ENCODE results near the gene LIFR.

The LIFR gene

GRCh38 chr5:38556599-38557307, at the start of gene LIFR:
Gene LIFR, minus strand, starts transcription at chr5:38556646. Its CDS starts 25,999 bp downstream, at chr5:38530647.
- DNase-seq (ENCODE audit: insufficient read length, low spot score), result peak; percentile 36
- no peak for FAIRE-seq
- no peak for TF ChIP-seq CTCF (IDR thresholded peaks at IDR 0.05; ENCODE audit: insufficient read depth, missing control alignments)

- TF ChIP-seq CTCF (IDR thresholded peaks at IDR 0.05; ENCODE audit: insufficient read depth, missing control alignments), result no peak
- no peak for DNase-seq (ENCODE audit: insufficient read length, low spot score)
- no peak for FAIRE-seq
Observed at GRCh38 chr5:38605610-38606009, 49.2 kb upstream of the LIFR start.

GRCh38 chr5:38603691-38604090, 47.2 kb upstream of the LIFR start:
- no peak for FAIRE-seq
- no peak for TF ChIP-seq CTCF (IDR thresholded peaks at IDR 0.05; ENCODE audit: insufficient read depth, missing control alignments)
- DNase-seq (ENCODE audit: insufficient read length, low spot score), result no peak

- FAIRE-seq (no peak), DNase-seq (ENCODE audit: insufficient read length, low spot score) (no peak)
- TF ChIP-seq CTCF (IDR thresholded peaks at IDR 0.05; ENCODE audit: insufficient read depth, missing control alignments), result no peak
Observed at GRCh38 chr5:38602641-38603040, 46.2 kb upstream of the LIFR start.

- no peak for DNase-seq (ENCODE audit: insufficient read length, low spot score)
- FAIRE-seq, result no peak
- no peak for TF ChIP-seq CTCF (IDR thresholded peaks at IDR 0.05; ENCODE audit: insufficient read depth, missing control alignments)
Observed at GRCh38 chr5:38601863-38602298, 45.4 kb upstream of the LIFR start.

- DNase-seq (ENCODE audit: insufficient read length, low spot score), result no peak
- no peak for FAIRE-seq
- no peak for TF ChIP-seq CTCF (IDR thresholded peaks at IDR 0.05; ENCODE audit: insufficient read depth, missing control alignments)
Observed at GRCh38 chr5:38601133-38601862, 44.9 kb upstream of the LIFR start.

All from D721Med (cell line).